Caki2 (cell line): ENCODE data around the gene CLCA1. TPM values are rescaled to one million over a fixed set of nuclear protein-coding genes. Genes with fewer than 3 reads are reported as not detected.
A peak's percentile ranks its signal among the peaks of the same experiment; 100 is the strongest.

ENCODE experiments used
- DNase-seq: peaks from one replicate; pipeline ENCODE4 v3.0.0-alpha.2; 2015; ENCODE audit warnings: low read depth
- in situ Hi-C: cut with HindIII; loops from 2 replicates; pipeline ENCODE4 v1.10.0; 2016; ENCODE audit warnings: low sequenced_read_pairs, low pct_unique_long_range_greater_than_20kb, mixed read lengths
- total RNA-seq: library from RNA; depleted of rRNA; stranded (reverse); fragments of >200 nt; shearing (Covaris generic); gene quantifications from 2 replicates; pipeline ENCODE4 v1.2.3, GENCODE V29; 2014; ENCODE audit warnings: low replicate concordance; rRNA removed

Gene CLCA1, protein sequence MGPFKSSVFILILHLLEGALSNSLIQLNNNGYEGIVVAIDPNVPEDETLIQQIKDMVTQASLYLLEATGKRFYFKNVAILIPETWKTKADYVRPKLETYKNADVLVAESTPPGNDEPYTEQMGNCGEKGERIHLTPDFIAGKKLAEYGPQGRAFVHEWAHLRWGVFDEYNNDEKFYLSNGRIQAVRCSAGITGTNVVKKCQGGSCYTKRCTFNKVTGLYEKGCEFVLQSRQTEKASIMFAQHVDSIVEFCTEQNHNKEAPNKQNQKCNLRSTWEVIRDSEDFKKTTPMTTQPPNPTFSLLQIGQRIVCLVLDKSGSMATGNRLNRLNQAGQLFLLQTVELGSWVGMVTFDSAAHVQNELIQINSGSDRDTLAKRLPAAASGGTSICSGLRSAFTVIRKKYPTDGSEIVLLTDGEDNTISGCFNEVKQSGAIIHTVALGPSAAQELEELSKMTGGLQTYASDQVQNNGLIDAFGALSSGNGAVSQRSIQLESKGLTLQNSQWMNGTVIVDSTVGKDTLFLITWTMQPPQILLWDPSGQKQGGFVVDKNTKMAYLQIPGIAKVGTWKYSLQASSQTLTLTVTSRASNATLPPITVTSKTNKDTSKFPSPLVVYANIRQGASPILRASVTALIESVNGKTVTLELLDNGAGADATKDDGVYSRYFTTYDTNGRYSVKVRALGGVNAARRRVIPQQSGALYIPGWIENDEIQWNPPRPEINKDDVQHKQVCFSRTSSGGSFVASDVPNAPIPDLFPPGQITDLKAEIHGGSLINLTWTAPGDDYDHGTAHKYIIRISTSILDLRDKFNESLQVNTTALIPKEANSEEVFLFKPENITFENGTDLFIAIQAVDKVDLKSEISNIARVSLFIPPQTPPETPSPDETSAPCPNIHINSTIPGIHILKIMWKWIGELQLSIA
- not detected in 2 replicates for total RNA-seq

DNA sequence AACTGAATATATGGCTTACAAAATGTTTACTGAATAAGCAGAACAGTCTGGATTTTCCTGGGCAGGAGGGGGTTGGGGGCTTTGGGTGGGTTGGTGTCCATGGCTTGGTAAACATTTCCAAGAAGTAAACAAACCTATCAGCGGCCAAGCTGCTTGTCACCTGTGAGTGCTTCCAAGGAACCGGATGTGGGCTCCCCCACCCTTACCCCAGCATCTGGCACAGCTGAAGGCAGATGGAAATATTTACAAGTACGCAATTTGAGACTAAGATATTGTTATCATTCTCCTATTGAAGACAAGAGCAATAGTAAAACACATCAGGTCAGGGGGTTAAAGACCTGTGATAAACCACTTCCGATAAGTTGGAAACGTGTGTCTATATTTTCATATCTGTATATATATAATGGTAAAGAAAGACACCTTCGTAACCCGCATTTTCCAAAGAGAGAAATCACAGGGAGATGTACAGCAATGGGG, at the start of gene CLCA1:
Gene CLCA1, plus strand, starts transcription at position 427 of the 477 bp plus-strand sequence. Its CDS starts 45 bp downstream, at position 472.
- DNase-seq = no peak
- in situ Hi-C loops = no loop called here

DNA sequence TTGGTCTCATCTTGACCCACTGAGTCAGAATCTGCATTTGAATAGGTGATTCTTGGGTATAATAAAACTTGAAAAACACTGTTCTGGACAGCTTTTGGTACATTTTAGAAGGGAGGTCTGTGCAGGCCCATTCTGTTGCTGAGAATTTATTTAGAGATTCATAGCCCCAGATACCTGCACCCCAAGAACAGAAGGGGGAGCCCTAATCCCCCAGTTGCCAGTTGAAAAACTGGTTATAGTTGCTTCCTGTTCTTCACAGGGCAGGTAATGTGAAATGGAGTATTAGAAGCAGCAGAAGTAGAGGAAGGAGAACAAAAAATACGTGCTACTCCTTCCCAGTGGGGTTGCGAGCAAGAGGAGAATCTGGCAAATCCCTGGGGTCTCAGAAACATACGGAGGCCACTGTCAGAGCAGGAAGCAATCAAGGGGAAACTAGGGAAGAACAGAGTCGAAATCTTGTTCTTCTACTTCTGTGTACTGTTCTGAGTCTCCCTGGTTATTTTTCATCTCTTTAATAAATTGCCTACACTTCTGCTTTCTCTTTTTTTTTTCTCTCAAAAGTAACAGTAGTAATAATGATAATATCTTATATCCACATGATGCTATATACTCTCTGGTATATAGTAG, 49.3 kb upstream of the CLCA1 start:
- in situ Hi-C loops = no loop called here

DNA sequence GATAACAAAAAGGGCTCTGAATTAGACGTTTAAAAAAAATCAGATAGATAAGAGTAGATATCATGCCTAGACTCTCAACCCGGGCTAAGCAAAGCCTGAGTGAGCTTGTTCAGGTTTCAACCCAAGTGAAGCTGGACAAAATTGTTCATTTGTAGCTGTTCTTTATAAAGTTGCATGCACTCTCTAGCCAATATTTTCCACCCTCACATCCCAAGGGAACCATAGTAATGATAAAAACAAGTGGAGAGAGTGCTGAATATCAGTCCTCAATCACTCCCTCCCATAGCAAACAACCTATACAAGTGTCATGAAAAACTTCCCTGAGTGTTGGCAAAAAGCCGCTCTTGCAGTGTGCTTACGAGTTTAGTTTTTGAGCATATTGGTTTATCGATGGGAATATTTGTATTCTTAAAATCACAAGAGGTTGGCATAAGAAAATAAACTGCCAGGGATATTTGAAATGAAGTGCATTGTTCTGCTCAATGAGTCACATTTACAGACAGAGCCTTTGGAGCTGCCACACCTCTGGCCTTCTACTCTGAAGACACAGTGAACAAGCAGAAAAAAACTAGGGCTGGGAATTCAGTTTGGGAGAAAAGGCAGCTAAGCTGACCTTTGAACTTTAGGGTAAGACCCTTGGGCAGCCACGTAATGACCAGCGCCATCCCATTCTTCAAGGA, 47.0 kb upstream of the CLCA1 start:
- DNase-seq = no peak
- in situ Hi-C loops = no loop called here

More for the DNA sequence above, 49.3 kb upstream of the CLCA1 start:
- peak; percentile 13 for DNase-seq

DNA sequence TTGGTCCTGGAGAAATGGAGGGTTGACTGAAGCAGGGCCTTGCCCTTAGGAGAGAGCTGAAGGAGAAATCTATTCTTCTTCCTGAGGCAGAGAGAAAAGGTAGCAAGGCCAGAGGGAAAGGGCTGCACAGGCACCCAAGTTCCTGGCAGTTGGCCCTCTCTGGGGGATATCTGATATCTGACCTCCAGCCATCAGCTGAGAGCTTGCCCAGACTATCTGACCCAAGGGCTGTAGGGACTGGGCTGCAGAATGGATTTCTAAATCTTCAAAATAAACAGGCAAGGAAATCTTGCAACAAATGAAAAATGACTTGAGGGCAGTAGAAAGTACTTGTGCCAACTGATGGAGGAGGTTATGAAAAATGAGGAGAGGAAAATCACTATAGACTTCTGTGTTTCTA, 45.3 kb upstream of the CLCA1 start:
- DNase-seq = no peak
- in situ Hi-C loops = no loop called here

DNA sequence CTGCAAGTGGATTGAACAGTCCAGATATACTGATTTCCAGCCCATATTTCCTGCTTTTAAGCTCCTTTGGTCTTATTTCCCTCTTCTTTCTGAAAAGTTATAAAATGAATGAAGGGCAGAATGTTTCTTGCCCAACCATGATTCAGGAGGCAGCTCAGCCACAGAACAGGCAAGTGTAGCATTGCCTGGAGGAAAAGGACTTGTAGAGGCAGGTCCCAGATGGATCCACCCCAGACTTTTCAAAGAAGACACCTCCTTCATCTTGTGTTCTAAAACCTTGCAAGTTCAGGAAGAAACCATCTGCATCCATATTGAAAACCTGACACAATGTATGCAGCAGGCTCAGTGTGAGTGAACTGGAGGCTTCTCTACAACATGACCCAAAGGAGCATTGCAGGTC, 44.9 kb upstream of the CLCA1 start, which contains the start of gene CLCA2:
Gene CLCA2, plus strand, starts transcription at position 299 of the 400 bp plus-strand sequence. Its CDS starts 77 bp downstream, at position 376.
- DNase-seq = no peak
- in situ Hi-C loops = no loop called here

DNA sequence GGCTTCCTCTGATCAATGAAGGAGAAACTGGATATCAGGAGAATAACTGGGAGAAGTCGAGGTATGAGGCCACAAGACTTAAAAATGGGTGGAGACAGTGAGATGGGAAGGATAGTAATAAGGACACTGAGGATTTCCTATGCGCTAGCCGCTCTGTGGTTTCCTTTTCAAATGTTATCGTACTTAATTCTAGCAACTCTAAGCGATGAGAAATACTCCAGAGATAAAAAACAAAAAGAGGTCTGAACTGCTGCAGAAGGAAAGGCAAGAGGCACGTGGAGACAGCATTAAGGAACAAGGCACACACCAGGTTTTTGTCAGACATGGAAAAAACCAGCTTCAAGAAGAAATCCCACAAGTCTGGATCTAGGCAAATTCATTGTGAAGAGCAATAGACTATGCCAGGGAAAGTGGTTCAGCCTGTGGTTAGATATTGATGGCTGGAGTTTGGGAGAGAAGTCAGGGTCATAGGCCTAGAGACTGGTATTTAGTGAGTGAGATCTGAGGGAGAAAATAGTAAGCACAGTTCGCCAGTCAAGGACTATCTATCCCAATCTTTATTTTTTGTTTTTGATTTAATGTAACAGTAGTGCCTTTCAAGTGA, 39.5 kb upstream of the CLCA1 start:
- in situ Hi-C loops = no loop called here
- no peak for DNase-seq

DNA sequence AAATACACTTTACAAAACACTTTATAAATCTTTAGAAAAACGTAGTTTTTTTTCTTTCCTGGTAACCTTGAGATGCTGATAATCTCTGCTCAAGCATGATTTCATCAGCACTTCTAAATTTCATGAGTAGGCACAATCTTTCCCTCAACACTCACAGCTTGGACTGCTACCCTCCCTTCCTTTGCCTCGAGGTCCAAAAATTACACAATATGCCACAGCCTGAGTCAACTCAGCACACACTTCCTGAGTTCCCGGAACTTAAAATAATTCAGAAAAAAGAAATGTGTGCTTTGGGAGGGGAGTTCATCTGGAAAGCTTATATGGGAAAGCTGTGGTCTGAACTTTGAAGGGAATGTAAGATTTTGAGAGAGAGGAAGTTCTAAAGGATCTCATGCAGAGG, 38.9 kb upstream of the CLCA1 start:
- in situ Hi-C loops = no loop called here

DNA sequence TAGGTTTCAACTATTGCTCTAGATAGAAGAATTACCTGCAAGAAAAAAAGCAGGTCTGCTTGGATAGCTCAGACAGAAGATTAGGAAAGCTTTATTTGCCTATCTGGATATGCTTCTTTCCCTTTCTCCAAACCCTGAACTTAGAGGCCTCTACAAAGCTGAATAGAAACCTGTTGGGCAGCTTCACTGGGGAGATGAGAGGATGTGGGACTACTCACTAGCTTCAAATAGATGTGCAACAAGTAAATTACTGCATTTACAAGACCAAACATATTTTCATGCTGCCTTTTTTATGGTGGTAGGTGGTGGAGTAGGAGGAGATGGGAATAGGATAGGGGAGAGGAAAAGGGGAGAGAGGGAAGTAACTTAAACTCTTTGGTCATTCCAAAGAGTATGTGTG, 38.4 kb upstream of the CLCA1 start:
- no peak for DNase-seq
- in situ Hi-C loops = no loop called here

More for the DNA sequence above, 38.9 kb upstream of the CLCA1 start:
- DNase-seq = no peak

DNA sequence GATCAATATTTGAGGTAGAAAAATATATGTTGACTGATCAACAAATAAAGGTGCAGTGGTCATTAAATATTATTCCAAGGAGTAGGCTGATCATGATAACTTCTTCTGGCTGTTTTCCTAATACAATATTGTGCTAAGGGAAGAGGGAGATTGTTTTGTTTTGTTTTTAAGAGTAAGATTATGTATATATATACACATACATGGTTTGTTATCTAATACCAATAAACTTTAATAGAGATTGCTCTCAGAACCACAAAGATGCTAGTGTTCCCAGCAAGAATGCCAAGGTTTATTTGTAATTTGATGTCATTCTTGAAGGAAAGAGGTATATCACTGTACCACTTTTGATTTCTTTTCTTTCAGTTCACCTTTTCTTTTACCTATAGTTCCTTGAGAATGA, 34.7 kb upstream of the CLCA1 start:
- DNase-seq = no peak
- in situ Hi-C loops = no loop called here

DNA sequence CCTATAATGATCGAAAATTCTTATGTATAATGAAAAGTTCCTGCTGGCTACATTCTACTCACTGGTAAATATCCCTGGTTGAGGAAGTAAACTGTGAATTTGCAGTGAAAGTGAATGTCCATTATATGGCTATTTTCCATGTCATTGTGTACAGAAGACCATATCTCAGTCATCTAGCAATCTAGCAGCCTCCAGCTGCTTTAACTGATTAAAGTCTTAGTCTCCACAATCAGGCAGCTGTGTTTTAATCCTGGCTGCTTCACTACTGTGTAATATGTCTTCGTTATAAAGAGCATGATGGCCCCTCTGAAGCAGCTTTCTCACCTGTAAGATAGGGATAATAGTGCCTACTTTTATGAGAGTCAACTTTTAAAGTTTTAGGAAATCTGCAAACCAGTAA, 33.4 kb upstream of the CLCA1 start:
- no peak for DNase-seq
- in situ Hi-C loops = no loop called here

DNA sequence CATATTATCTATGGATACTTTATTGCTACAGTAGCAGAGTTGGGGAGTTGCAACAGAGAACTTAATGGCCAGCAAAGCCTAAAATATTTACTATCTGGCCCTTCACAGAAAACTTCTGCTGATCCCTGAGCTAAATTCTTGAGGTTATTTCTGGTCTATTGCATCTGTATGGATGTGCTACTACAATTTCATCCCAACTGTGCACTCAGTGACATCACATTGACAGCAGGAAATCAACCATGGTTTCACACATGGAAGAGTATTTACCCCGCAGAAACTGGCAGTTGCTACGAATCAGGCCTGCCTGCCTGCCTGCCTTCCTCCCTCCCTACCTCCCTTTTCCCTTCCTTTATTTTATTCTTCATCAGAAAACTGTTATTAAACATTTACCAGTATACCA, 32.7 kb upstream of the CLCA1 start:
- in situ Hi-C loops = no loop called here
- DNase-seq = no peak

DNA sequence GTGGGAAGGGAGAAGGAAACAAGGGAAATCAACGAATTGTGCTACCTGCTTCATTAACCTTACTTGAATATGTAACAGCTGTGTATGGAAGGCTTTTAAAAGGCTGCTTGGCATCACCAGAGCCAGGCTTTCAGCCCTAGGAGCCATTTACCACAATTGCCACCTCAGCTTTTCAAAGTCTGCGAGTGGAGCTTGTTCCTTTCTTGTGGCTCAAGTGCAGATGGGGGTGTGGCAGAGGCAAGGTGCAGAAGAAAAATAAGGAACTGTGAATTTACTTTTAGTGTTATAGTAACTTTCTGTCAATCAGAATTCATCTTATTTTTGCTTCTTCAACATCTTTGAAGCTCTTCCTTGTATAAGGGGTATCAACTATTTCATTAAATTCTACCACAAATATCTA, 27.1 kb upstream of the CLCA1 start:
- no peak for DNase-seq
- in situ Hi-C loops = no loop called here

DNA sequence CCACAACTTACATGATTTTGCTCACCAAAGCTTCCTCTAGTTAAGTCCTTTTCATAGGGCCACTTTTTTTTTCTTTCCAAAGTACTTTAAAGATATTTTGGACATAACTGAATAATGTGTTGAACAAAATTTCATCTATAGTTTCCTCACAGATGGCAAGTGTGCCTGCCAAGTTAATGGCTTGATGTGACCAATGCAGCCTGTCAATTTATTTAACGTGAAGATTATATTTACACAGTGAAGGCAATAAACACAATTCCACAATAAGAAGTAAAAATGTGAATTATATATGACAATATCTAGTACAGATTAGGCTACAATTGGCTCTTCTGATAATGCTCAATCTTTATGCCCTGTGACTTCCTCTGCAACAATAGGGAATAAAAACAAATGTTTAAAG, 26.7 kb upstream of the CLCA1 start:
- in situ Hi-C loops = no loop called here

DNA sequence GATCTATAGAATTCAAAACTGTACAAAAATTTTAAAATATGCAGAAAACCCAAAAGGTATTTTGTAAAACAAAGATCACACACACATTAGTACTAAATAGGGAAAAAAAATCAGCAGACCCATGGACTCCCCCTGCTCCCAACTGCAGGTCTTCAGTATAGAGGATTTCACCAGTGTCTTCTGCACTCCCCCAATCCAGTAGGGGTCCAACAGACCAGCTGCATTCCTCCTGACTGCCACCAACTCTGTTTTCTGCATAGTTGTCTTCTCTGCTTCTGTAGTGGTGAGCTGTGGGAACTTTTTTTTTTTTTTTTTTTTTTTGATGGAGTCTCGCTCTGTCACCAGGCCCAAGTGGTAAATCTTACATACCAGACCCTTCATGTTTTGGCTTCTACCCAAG, 22.8 kb upstream of the CLCA1 start:
- in situ Hi-C loops = no loop called here
- DNase-seq = no peak

More for the DNA sequence above, 26.7 kb upstream of the CLCA1 start:
- no peak for DNase-seq

DNA sequence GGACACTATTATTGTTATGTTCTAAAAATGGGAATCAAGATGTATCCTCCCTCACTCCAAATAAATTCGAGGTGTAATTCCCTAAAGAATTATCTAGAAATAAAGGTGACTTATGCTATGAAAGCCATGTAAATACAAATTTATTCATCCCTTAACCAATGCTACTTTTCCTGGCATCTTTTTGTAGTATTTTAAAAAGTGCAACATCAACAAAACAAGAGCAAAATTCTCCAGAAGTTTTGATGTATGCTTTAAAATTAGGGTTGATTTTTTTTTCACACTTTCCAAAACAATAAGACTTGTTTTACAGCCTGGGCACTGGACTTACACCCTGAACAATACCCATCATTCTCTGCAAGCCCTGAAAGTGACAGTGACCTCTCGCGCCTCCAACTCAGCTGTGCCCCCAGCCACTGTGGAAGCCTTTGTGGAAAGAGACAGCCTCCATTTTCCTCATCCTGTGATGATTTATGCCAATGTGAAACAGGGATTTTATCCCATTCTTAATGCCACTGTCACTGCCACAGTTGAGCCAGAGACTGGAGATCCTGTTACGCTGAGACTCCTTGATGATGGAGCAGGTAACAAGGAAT, 21.4 kb upstream of the CLCA1 start:
- in situ Hi-C loops = no loop called here
- no peak for DNase-seq

DNA sequence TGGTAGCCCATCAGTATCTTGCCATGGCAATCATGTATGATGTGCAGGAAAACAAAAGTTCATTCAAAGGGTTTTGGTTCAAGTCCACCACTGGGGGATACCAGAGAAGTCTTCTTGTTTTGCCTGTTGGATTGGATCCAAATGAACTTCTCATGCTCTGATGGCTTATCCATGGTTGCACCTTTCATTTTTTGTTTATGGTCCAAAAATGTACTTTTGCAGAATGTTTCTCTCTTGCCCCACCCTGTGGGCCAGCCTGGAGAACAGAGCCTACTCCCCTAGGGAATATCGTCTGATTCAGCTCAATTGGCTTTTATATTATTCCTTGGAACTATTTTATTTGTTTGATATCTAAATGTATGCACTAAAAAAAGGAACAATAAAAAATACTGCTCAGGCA, 20.1 kb upstream of the CLCA1 start:
- in situ Hi-C loops = no loop called here
- DNase-seq = no peak

DNA sequence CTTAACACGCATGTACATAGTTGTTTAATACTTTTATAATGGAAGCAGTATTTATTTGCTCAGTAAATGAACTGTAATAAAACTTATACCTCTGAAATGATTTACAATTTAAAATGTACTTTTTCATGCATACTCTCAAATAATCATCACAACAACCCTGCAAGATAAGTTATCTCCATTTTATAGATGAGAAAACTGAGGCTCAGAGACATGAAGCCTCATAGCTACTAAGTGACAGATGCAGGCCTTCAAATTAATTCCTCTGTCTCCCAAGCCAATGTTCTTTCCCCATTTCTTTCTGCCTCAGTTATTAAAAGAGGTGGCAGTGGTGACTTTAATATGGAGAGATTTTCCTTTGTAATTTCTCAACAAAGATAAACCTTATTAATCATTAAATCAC, 19.6 kb upstream of the CLCA1 start:
- in situ Hi-C loops = no loop called here
- DNase-seq = no peak
